Endothelial cell (in vitro differentiated cells): ENCODE data around the gene FBXL7. TPM values are rescaled to one million over a fixed set of nuclear protein-coding genes. Genes with fewer than 3 reads are reported as not detected.

ENCODE experiments used
- DNase-seq: peaks from one replicate; pipeline ENCODE4 v3.0.0; 2021; ENCODE audit warnings: low spot score
- H3K27ac Mint-ChIP-seq: one replicate; pipeline ENCODE4 v1.8.0; 2021; ENCODE audit warnings: mixed read lengths, inconsistent platforms; ENCODE audit not compliant: unreplicated experiment
- H3K27me3 Mint-ChIP-seq: one replicate; pipeline ENCODE4 v1.8.0; 2021; ENCODE audit warnings: mild to moderate bottlenecking, moderate library complexity, mixed read lengths, inconsistent platforms; ENCODE audit not compliant: unreplicated experiment
- H3K36me3 Mint-ChIP-seq: one replicate; pipeline ENCODE4 v1.8.0; 2021; ENCODE audit warnings: mild to moderate bottlenecking, low read depth, mixed read lengths, inconsistent platforms; ENCODE audit not compliant: unreplicated experiment
- H3K4me1 Mint-ChIP-seq: one replicate; pipeline ENCODE4 v1.8.0; 2021; ENCODE audit warnings: mild to moderate bottlenecking, mixed read lengths, inconsistent platforms; ENCODE audit not compliant: unreplicated experiment
- H3K4me3 Mint-ChIP-seq: one replicate; pipeline ENCODE4 v1.8.0; 2021; ENCODE audit warnings: mild to moderate bottlenecking, mixed read lengths, inconsistent platforms; ENCODE audit not compliant: unreplicated experiment
- H3K9me3 Mint-ChIP-seq: one replicate; pipeline ENCODE4 v1.8.0; 2021; ENCODE audit warnings: mixed read lengths, inconsistent platforms; ENCODE audit not compliant: unreplicated experiment
- total RNA-seq: library from RNA; stranded (reverse); fragmentation: NEBNext Ultra II Directional; extraction: Animal tissue kit (Norgen Biotek cat#: 25700); gene quantifications from one replicate; pipeline ENCODE4 v1.2.1, GENCODE V29; 2021; ENCODE audit not compliant: unreplicated experiment
- TF ChIP-seq, protein P1 (sequence below): fragments of 200-600 bp; sonication (generic); IDR thresholded peaks from one replicate; pipeline ENCODE4 v1.5.0; 2021; ENCODE audit warnings: antibody characterized with exemption; ENCODE audit not compliant: unreplicated experiment

The FBXL7 gene
- total RNA-seq, 1 donor from 2014 or later: 63.8 TPM

DNA sequence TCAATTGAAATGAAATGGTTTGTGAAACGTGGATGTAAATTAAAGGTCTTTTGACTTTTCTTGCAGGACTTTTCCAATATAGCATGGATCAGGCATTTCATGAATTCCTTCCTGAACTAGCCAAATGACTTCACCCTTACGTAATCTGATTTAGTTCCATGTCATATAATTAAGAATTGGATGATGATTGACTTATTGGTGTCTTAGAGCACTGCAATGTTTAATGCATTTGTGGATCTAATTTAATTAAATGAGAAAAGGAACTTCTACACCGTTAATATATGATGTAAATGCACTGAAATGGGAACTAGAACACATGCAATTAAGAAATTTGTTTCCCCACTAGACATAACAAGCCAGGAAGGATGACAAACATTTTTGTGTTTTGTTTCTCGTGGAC lies 228.8 kb downstream of the FBXL7 start:
- TF ChIP-seq, protein P1, sequence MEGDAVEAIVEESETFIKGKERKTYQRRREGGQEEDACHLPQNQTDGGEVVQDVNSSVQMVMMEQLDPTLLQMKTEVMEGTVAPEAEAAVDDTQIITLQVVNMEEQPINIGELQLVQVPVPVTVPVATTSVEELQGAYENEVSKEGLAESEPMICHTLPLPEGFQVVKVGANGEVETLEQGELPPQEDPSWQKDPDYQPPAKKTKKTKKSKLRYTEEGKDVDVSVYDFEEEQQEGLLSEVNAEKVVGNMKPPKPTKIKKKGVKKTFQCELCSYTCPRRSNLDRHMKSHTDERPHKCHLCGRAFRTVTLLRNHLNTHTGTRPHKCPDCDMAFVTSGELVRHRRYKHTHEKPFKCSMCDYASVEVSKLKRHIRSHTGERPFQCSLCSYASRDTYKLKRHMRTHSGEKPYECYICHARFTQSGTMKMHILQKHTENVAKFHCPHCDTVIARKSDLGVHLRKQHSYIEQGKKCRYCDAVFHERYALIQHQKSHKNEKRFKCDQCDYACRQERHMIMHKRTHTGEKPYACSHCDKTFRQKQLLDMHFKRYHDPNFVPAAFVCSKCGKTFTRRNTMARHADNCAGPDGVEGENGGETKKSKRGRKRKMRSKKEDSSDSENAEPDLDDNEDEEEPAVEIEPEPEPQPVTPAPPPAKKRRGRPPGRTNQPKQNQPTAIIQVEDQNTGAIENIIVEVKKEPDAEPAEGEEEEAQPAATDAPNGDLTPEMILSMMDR: no peak
- H3K4me1 Mint-ChIP-seq: no peaks in the 10 kb centered on the region
- H3K4me3 Mint-ChIP-seq: no peak overlapping the region
- no peaks in the 10 kb centered on the region for H3K36me3 Mint-ChIP-seq
- DNase-seq: no peak
- H3K9me3 Mint-ChIP-seq: no peaks in the 10 kb centered on the region
- H3K27me3 Mint-ChIP-seq: peaks cover 5% of the 10 kb centered on the region
- H3K27ac Mint-ChIP-seq: no peak overlapping the region

DNA sequence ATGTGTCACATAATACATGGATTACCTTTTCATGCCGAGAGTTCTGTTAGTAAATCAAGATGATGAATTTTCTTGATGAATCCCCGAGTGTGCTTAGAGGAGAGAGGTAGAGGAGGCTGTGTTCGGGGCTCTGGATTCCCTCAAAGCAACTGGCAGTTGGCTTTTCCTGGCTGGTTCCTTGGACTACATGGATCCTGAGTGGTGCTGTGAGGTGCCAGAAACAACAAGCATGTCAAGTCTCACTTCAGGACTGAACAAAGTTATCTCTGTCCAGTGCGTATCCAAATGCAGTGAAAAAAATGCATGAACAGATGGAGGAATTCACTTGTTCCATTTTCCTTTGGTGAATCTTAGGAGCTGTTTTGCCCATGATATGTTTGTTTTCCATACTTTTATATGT lies 231.7 kb downstream of the FBXL7 start:
- Mint-ChIP-seq H3K27ac (no peak overlapping the region), H3K36me3 (no peaks in the 10 kb centered on the region), H3K27me3 (peaks cover 3% of the 10 kb centered on the region), H3K9me3 (no peaks in the 10 kb centered on the region), H3K4me3 (no peak overlapping the region), H3K4me1 (peaks cover 9% of the 10 kb centered on the region)
- TF ChIP-seq, protein P1: no peak
- DNase-seq: no peak

DNA sequence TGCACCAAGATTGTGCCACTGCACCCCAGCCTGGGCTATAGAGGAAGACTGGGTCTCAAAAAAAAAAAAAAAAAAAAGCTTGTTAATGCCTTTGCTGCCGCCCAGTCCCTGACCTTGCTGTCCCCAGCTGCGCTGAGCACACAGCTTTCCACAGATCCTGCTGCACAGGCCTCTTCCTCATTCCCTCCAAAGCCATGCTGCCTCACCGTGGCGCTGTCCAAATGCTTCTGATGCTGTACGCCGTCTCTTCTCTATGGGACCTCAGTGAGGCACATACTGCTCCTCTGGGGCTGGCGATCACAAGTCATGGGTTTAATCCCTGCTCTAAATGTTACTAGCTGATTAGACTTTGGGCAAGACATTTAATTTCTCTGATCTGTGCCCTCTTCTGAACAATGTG lies 234.1 kb downstream of the FBXL7 start:
- H3K4me3 Mint-ChIP-seq: no peak overlapping the region
- no peaks in the 10 kb centered on the region for H3K36me3 Mint-ChIP-seq
- peaks cover 23% of the 10 kb centered on the region for H3K4me1 Mint-ChIP-seq
- TF ChIP-seq, protein P1: no peak
- no peaks in the 10 kb centered on the region for H3K9me3 Mint-ChIP-seq
- H3K27me3 Mint-ChIP-seq: peaks cover 4% of the 10 kb centered on the region
- no peak for DNase-seq
- H3K27ac Mint-ChIP-seq: no peak overlapping the region

DNA sequence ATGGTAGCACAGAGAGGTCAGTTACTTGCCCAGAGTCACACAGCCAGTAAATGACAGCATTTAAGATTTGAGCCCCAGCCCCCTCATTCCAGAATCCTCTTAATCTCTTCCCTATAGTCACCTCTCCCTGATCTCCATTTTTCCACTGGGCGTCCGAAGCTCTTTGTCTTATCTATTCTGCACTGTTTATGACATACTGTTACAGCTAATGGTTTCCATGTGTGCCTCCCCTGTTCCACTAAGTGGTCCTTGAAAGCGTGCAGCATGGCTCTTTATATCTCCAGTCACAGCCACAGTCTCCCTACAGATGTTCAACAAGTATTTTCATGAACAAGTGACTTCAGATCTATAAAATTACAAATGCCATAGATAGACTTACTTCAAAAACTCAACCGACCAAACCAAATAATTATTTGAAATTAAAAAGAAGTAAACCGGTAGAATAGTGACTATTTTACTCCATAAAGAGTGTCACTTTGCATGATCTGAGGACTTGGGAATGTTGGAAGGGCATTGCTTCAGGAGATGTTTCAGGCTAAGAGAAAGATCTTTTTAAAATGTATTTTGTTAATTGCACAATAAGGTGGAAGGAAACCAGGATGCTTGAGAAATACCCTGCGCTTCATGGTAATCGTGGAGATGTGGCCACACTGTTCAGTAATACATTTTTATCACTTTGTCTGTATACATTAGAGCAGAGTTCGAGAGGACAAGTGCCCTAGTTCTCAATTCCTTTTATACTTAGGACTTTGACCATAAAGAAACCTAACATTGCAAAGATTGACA lies 237.2 kb downstream of the FBXL7 start:
- H3K4me1 Mint-ChIP-seq: peaks cover 23% of the 10 kb centered on the region
- TF ChIP-seq, protein P1: no peak
- H3K27ac Mint-ChIP-seq: no peak overlapping the region
- no peaks in the 10 kb centered on the region for H3K36me3 Mint-ChIP-seq
- H3K9me3 Mint-ChIP-seq: no peaks in the 10 kb centered on the region
- H3K4me3 Mint-ChIP-seq: no peak overlapping the region
- H3K27me3 Mint-ChIP-seq: peaks cover 2% of the 10 kb centered on the region
- no peak for DNase-seq

DNA sequence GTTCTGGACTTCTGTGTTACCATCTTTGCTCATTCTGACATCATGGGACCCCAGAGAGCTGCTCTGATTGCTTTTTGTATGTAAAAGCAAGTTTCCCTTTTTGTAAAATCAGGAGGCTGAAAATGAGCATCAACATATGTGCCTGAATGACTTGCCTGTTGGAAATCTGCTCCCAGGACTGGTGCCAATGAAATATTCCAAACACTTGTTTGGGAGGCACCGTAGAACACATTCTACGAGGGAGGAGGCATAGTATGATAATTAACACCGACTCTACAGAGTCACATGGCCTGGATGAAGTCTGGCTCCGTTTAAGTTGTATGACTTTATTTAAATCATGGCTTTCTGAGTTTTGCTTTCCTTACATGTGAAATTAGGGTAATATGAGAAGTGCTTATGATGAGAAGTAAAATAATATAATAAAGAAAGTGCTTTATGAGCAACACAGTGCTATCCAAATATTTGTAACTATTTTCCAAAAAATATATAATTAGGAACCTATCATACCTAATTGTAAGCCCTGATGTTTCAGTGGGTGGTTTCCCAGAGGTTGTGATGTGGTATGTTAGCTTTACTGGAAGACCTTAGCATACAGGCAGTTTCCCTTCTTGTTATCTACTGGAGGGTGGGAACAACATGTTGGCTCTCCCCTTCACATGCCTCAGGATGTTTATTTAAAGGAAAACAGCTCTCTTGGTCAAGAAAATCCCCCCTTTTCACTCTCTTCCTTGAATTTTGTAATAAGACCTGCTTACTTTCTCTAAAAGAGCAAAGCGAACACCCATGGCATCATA lies 238.1 kb downstream of the FBXL7 start:
- H3K4me1 Mint-ChIP-seq: peaks cover 23% of the 10 kb centered on the region
- peaks cover 4% of the 10 kb centered on the region for H3K27me3 Mint-ChIP-seq
- peaks cover 5% of the 10 kb centered on the region for H3K9me3 Mint-ChIP-seq
- H3K36me3 Mint-ChIP-seq: peaks cover 6% of the 10 kb centered on the region
- H3K4me3 Mint-ChIP-seq: no peak overlapping the region
- no peak overlapping the region for H3K27ac Mint-ChIP-seq
- TF ChIP-seq, protein P1: no peak
- DNase-seq: no peak
